Right cardiac atrium (tissue), 5 donors: ENCODE results near the gene SLFN13. TPM values are rescaled to one million over a fixed set of nuclear protein-coding genes. Genes with fewer than 3 reads are reported as not detected.
A peak's percentile ranks its signal among the peaks of the same experiment; 100 is the strongest.
"Not testable (repeated sequence)": the region's sequence is repeated elsewhere in the genome, so short reads cannot be mapped to it uniquely, and the experiment has no call there.

Experiments
- ATAC-seq, 2 donors: fragments of 200-7000 bp; cut with Tn5 transposase; one replicate each; pipeline versions ENCODE4 v1.8.0 to v1.9.1; 2020; ENCODE audit warnings: moderate library complexity in 2 of 2, mild to moderate bottlenecking in 1 of 2
- DNase-seq, 3 donors: peaks; one replicate each; pipeline ENCODE4 v3.0.0-alpha.2; 2020
- H3K27ac ChIP-seq: one replicate; pipeline ENCODE4 v1.5.1; 2013; ENCODE audit warnings: mild to moderate bottlenecking, low read length, control low read depth, moderate library complexity
- H3K27me3 ChIP-seq: one replicate; pipeline ENCODE4 v1.6.1; 2013; ENCODE audit not compliant: control insufficient read depth, insufficient read depth
- H3K4me1 ChIP-seq: one replicate; pipeline ENCODE4 v1.6.1; 2013; ENCODE audit warnings: low read length; ENCODE audit not compliant: control insufficient read depth, insufficient read depth
- H3K4me3 ChIP-seq: one replicate; pipeline ENCODE4 v1.5.1; 2013; ENCODE audit warnings: low read length, control low read depth
- H3K9me3 ChIP-seq: one replicate; pipeline ENCODE4 v1.6.1; 2013; ENCODE audit warnings: low read length; ENCODE audit not compliant: control insufficient read depth
- WGBS: extraction: QIAGEN DNeasy Blood & Tissue Kit; methylation state at CpG from one replicate; pipeline ENCODE4 v1.1.7; 2013; 5-methylcytosine and 5-hydroxymethylcytosine counted together
- intact Hi-C, 4 donors: fragments of 100-400 bp; cut with DNase I; formaldehyde crosslinking; loops; one replicate each; pipeline versions ENCODE4 v1.11.0 to v1.14.0; 2022 to 2023
- polyA plus RNA-seq: library from polyadenylated mRNA; stranded (reverse); fragments of 200-250 nt; gene quantifications from one replicate; pipeline ENCODE4 v1.2.3, GENCODE V29; 2013
- total RNA-seq, 4 donors: library from RNA; stranded (reverse); fragmentation: NEBNext Ultra II Directional; extraction: Animal tissue kit (Norgen Biotek cat#: 25700); gene quantifications; one replicate each; pipeline ENCODE4 v1.2.1, GENCODE V29; 2021
- donor health status: healthy with polysubstance abuse.
- donor health status: DM: no; HTN: yes; CAD: no.
- donor health status: DM: no; HTN: no; CAD: no.
- donor health status: DM: no; HTN: yes; CAD: no; lungs with severe emphysema.
- donor health status: DM: yes; HTN: yes; CAD: no.

The SLFN13 gene
- total and polyA plus RNA-seq, 5 donors = 0.95 to 7.9 (median 5.7) TPM

- WGBS = 91% methylated on average over 13 of the region's 13 CpGs
- peak in 1 of 3 donors; percentile 21 for DNase-seq
- H3K27me3 ChIP-seq, H3K4me1 ChIP-seq, intact Hi-C loops, ATAC-seq, H3K4me3 ChIP-seq, H3K9me3 ChIP-seq, H3K27ac ChIP-seq: not testable (repeated sequence)
These were observed 54.8 kb downstream of the SLFN13 start for GRCh38 chr17:35393783-35394182.

- no peak for DNase-seq
- no peak for ATAC-seq
- no peak overlapping the region for H3K4me3 ChIP-seq
- WGBS = 45% methylated on average over 2 of the region's 2 CpGs
- H3K27ac ChIP-seq = no peak overlapping the region
- intact Hi-C loops = no loop called here
- H3K4me1 ChIP-seq = no peaks in the 10 kb centered on the region
- no peaks in the 10 kb centered on the region for H3K9me3 ChIP-seq
- H3K27me3 ChIP-seq = no peaks in the 10 kb centered on the region
These were observed 57.9 kb downstream of the SLFN13 start for GRCh38 chr17:35390663-35391062.

GRCh38 chr17:35390156-35390555, 58.4 kb downstream of the SLFN13 start:
- DNase-seq (no peak), ATAC-seq (no peak)
- Histone ChIP-seq H3K27ac (no peak overlapping the region), H3K27me3 (no peaks in the 10 kb centered on the region), H3K9me3 (no peaks in the 10 kb centered on the region), H3K4me3 (no peak overlapping the region), H3K4me1 (no peaks in the 10 kb centered on the region)
- 78% methylated on average over 2 of the region's 2 CpGs for WGBS
- intact Hi-C loops = no loop called here

- no peak overlapping the region for H3K4me3 ChIP-seq
- H3K4me1 ChIP-seq = no peaks in the 10 kb centered on the region
- intact Hi-C loops = no loop called here
- no peaks in the 10 kb centered on the region for H3K9me3 ChIP-seq
- DNase-seq (no peak), ATAC-seq (no peak)
- no peak overlapping the region for H3K27ac ChIP-seq
- no peaks in the 10 kb centered on the region for H3K27me3 ChIP-seq
These were observed 61.1 kb downstream of the SLFN13 start for GRCh38 chr17:35387496-35387895.

Other genes with a start within 250 kb of the SLFN13 start
- 10 to 100 TPM; 10.3 to 24.0 (median 20.1) TPM for gene SLFN5, start 205.7 kb downstream of the SLFN13 start, total RNA-seq
- 3.9 TPM for gene SLFN5, start 205.7 kb downstream of the SLFN13 start, polyA plus RNA-seq
- gene SLFN11, start 75.1 kb downstream of the SLFN13 start, total RNA-seq = 10 to 100 TPM; 12.0 to 21.5 (median 19.0) TPM
- 9.2 TPM for gene SLFN11, start 75.1 kb downstream of the SLFN13 start, polyA plus RNA-seq
- 1 to 10 TPM; 3.6 to 6.0 (median 4.9) TPM for gene SLFN12, start 16.3 kb downstream of the SLFN13 start, total RNA-seq
- gene SLFN12, start 16.3 kb downstream of the SLFN13 start, polyA plus RNA-seq = 2.1 TPM
- gene SLFN12L, start 88.9 kb upstream of the SLFN13 start, total RNA-seq = 1 to 10 TPM in 1 of 4 donors, under 1 TPM in 3; 0.23 to 1.0 (median 0.55) TPM
- 0.36 TPM for gene SLFN12L, start 88.9 kb upstream of the SLFN13 start, polyA plus RNA-seq
- not detected for gene SLFN14, start 112.1 kb upstream of the SLFN13 start, total RNA-seq
- not detected for gene SLFN14, start 112.1 kb upstream of the SLFN13 start, polyA plus RNA-seq
- gene PEX12, start 129.8 kb upstream of the SLFN13 start, total RNA-seq = 1 to 10 TPM; 5.8 to 9.2 (median 7.5) TPM
- gene PEX12, start 129.8 kb upstream of the SLFN13 start, polyA plus RNA-seq = 5.1 TPM
- 100 to 1,000 TPM; 131 to 144 (median 136) TPM for gene AP2B1, start 138.6 kb upstream of the SLFN13 start, total RNA-seq
- 39.7 TPM for gene AP2B1, start 138.6 kb upstream of the SLFN13 start, polyA plus RNA-seq